Muscle layer of duodenum (tissue), 2 donors: ENCODE results near the gene ZFY.

ENCODE experiments used
- H3K27ac ChIP-seq: one replicate; pipeline ENCODE4 v1.7.0; 2013; ENCODE audit warnings: mild to moderate bottlenecking, low read length
- H3K27me3 ChIP-seq: one replicate; pipeline ENCODE4 v1.7.0; 2013; ENCODE audit warnings: low read depth, mild to moderate bottlenecking, control low read depth, low read length
- H3K36me3 ChIP-seq, 2 donors: one replicate each; pipeline ENCODE4 v1.7.0; 2013; ENCODE audit warnings: low read length in 2 of 2, control low read depth in 1 of 2, mild to moderate bottlenecking in 1 of 2; ENCODE audit not compliant: insufficient read depth in 2 of 2, control insufficient read depth in 1 of 2
- H3K4me1 ChIP-seq, 2 donors: one replicate each; pipeline ENCODE4 v1.7.0; 2013; ENCODE audit warnings: low read length in 2 of 2, mild to moderate bottlenecking in 2 of 2, control low read depth in 1 of 2, moderate library complexity in 1 of 2; ENCODE audit not compliant: insufficient read depth in 2 of 2, control insufficient read depth in 1 of 2
- H3K4me3 ChIP-seq, 2 donors: one replicate each; pipeline ENCODE4 v1.7.0; 2013; ENCODE audit warnings: low read length in 2 of 2, low read depth in 1 of 2, mild to moderate bottlenecking in 1 of 2
- H3K9me3 ChIP-seq, 2 donors: one replicate each; pipeline ENCODE4 v1.7.0; 2013; ENCODE audit warnings: low read length in 2 of 2, control low read depth in 1 of 2, mild to moderate bottlenecking in 1 of 2; ENCODE audit not compliant: control insufficient read depth in 1 of 2
- donor health status: healthy.

ZFY gene

DNA sequence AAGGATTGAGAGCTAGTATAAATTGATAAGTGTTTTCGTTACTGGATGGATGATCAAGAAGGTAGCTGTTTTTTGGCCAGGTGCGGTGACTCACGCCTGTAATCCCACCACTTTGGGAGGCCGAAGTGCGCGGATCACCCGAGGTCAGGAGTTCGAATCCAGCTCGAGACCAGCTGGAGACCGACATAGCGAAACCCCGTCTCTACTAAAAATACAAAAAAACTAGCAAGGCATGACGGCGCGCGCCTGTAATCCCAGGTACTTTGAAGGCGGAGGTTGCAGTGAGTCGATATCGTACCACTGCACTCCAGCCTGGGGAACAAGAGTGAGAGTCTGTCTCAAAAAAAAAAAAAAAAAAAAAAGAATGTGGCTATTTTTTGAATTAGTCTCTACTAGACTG lies 2.0 kb downstream of the ZFY start:
- Histone ChIP-seq H3K36me3 (no peaks in the 10 kb centered on the region), H3K4me3 (peak overlapping the region; percentile 63 to 65), H3K27me3 (no peaks in the 10 kb centered on the region), H3K27ac (peak overlapping the region; percentile 94), H3K4me1 (peaks cover 0 to 9% of the 10 kb centered on the region in 2 donors), H3K9me3 (no peaks in the 10 kb centered on the region)

GRCh38 chrY:2949590-2950252 lies 14.5 kb downstream of the ZFY start:
- H3K27ac ChIP-seq, result no peak overlapping the region
- no peaks in the 10 kb centered on the region for H3K36me3 ChIP-seq

GRCh38 chrY:2950655-2951054 lies 15.5 kb downstream of the ZFY start:
- H3K27me3 ChIP-seq, result no peaks in the 10 kb centered on the region
- no peak overlapping the region for H3K27ac ChIP-seq
- no peaks in the 10 kb centered on the region for H3K4me1 ChIP-seq
- H3K36me3 ChIP-seq, result no peaks in the 10 kb centered on the region
- no peak overlapping the region for H3K4me3 ChIP-seq
- no peaks in the 10 kb centered on the region for H3K9me3 ChIP-seq

More at GRCh38 chrY:2949590-2950252, 14.5 kb downstream of the ZFY start:
- no peaks in the 10 kb centered on the region for H3K4me1 ChIP-seq
- no peaks in the 10 kb centered on the region for H3K9me3 ChIP-seq
- H3K27me3 ChIP-seq, result no peaks in the 10 kb centered on the region
- no peak overlapping the region for H3K4me3 ChIP-seq

DNA sequence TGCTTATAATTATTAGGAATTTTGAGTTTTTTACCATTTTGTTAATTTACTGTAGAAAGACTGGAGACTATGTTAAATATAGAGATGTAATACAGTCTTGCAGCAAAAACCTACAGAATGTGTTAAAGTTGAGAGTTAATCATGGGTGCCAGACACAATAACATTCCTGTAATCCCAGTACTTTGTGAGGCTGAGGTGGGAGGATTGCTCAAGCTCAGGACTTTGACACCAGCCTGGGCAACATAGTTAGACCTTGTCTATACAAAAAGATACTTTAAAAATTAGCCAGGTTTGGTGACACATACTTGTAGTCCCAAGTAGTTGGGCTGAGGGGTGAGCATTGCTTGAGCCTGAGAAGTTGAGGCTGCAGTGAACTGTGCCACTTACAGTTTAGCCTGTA lies 17.7 kb downstream of the ZFY start:
- H3K4me3 ChIP-seq, result no peak overlapping the region
- no peak overlapping the region for H3K27ac ChIP-seq
- H3K27me3 ChIP-seq, result no peaks in the 10 kb centered on the region
- H3K4me1 ChIP-seq, result no peaks in the 10 kb centered on the region
- H3K9me3 ChIP-seq, result no peaks in the 10 kb centered on the region
- H3K36me3 ChIP-seq, result no peaks in the 10 kb centered on the region

- H3K27ac ChIP-seq, result no peak overlapping the region
- H3K9me3 ChIP-seq, result no peaks in the 10 kb centered on the region
- H3K4me3 ChIP-seq, result no peak overlapping the region
- no peaks in the 10 kb centered on the region for H3K36me3 ChIP-seq
- H3K27me3 ChIP-seq, result no peaks in the 10 kb centered on the region
- no peaks in the 10 kb centered on the region for H3K4me1 ChIP-seq
Measured at GRCh38 chrY:2954735-2955134, 19.6 kb downstream of the ZFY start.

DNA sequence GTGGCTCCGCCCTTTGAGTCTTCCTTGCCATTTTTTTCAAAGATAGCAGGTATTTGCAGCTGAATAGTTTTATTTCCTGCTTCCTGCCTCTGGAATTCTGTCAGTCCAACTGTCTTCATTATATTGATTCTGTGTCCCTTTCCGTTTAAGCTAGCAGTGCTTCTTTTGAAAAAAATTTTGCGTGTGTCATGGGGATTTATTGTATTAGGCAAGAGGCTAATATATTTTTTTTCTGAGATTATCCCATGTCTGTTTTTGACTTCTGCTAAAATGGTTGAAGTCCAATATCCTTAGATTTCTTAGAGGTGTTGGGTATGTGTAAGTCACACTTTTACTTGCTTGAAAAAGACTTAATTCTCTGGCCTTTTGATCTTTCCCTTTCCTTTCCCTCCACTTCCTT lies 20.4 kb downstream of the ZFY start:
- no peaks in the 10 kb centered on the region for H3K27me3 ChIP-seq
- no peaks in the 10 kb centered on the region for H3K36me3 ChIP-seq
- no peaks in the 10 kb centered on the region for H3K4me1 ChIP-seq
- no peak overlapping the region for H3K27ac ChIP-seq
- H3K9me3 ChIP-seq, result no peaks in the 10 kb centered on the region
- H3K4me3 ChIP-seq, result no peak overlapping the region

DNA sequence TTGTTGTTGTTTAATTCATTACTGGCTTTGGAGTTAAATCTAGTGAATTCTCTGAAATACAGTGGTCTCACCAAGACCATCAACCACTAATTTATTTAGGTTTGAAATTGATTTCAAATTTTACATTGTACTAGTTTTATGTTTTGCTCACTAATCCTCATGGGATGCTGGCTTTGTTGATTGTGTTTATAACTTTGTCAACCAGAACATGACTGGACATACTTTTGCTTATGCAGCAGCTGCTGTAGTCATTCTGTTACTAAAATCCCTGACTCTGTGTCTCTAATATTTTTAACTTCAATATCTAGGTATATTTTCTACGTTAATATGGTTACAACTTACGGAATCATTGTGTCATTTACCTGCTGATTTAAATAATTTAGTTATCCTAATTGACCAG lies 26.9 kb downstream of the ZFY start:
- H3K27ac ChIP-seq, result no peak overlapping the region
- no peaks in the 10 kb centered on the region for H3K9me3 ChIP-seq
- no peak overlapping the region for H3K4me3 ChIP-seq
- no peaks in the 10 kb centered on the region for H3K27me3 ChIP-seq
- H3K36me3 ChIP-seq, result no peaks in the 10 kb centered on the region
- H3K4me1 ChIP-seq, result peaks cover 0 to 3% of the 10 kb centered on the region in 2 donors

- no peaks in the 10 kb centered on the region for H3K27me3 ChIP-seq
- peaks cover 0 to 3% of the 10 kb centered on the region in 2 donors for H3K4me1 ChIP-seq
- H3K9me3 ChIP-seq, result no peaks in the 10 kb centered on the region
- H3K4me3 ChIP-seq, result no peak overlapping the region
- H3K27ac ChIP-seq, result no peak overlapping the region
- no peaks in the 10 kb centered on the region for H3K36me3 ChIP-seq
Measured at GRCh38 chrY:2964814-2965213, 29.6 kb downstream of the ZFY start.

GRCh38 chrY:2965629-2966028 lies 30.4 kb downstream of the ZFY start:
- no peak overlapping the region for H3K4me3 ChIP-seq
- H3K27ac ChIP-seq, result no peak overlapping the region
- H3K4me1 ChIP-seq, result peaks cover 0 to 3% of the 10 kb centered on the region in 2 donors
- no peaks in the 10 kb centered on the region for H3K36me3 ChIP-seq
- no peaks in the 10 kb centered on the region for H3K9me3 ChIP-seq
- no peaks in the 10 kb centered on the region for H3K27me3 ChIP-seq

GRCh38 chrY:2969561-2969960 lies 34.4 kb downstream of the ZFY start:
- Histone ChIP-seq H3K27ac (no peak overlapping the region), H3K4me3 (no peak overlapping the region), H3K36me3 (no peaks in the 10 kb centered on the region), H3K9me3 (no peaks in the 10 kb centered on the region), H3K4me1 (peaks cover 0 to 3% of the 10 kb centered on the region in 2 donors), H3K27me3 (no peaks in the 10 kb centered on the region)

GRCh38 chrY:2972708-2973107 lies 37.5 kb downstream of the ZFY start:
- H3K4me3 ChIP-seq, result no peak overlapping the region
- H3K27me3 ChIP-seq, result no peaks in the 10 kb centered on the region
- no peaks in the 10 kb centered on the region for H3K9me3 ChIP-seq
- no peak overlapping the region for H3K27ac ChIP-seq
- H3K36me3 ChIP-seq, result peaks cover 0 to 4% of the 10 kb centered on the region in 2 donors
- no peaks in the 10 kb centered on the region for H3K4me1 ChIP-seq

DNA sequence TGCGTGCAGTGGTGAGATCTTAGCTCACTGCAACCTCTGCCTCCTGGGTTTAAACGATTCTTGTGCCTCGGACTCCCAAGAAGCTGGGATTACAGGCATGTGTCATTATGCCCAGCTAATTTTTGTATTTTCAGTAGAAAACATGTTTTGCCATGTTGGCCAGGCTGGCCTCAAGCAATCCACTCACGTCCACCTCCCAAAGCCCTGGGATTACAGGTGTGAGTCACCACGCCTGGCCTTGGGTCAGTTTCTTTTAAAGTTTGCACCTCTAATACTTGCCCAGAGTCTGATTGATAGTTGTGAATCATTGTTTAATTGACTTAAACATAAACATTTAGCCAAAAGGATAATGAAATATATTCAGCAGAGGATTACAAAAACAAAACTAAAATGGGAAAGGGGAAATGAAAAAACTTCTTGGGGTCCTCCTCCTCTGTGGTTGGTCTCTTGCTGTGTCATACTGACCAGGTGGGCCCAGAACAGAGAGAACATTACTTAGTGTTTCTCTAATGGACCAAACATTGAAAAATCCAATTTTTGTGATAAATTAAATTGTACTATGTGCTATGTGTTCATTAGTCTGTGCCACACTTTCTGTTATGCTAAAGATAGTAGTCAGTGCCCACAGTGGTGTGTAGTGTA lies 38.0 kb downstream of the ZFY start:
- no peaks in the 10 kb centered on the region for H3K9me3 ChIP-seq
- H3K4me1 ChIP-seq, result no peaks in the 10 kb centered on the region
- peaks cover 0 to 4% of the 10 kb centered on the region in 2 donors for H3K36me3 ChIP-seq
- H3K27me3 ChIP-seq, result no peaks in the 10 kb centered on the region
- no peak overlapping the region for H3K4me3 ChIP-seq
- H3K27ac ChIP-seq, result no peak overlapping the region
